Adrenal gland (tissue), 12 donors: Measurements from ENCODE around the gene FAM170B. TPM values are rescaled to one million over a fixed set of nuclear protein-coding genes. Genes with fewer than 3 reads are reported as not detected.

Experiments used
- DNase-seq, 7 donors: peaks; one replicate each; pipeline ENCODE4 v3.0.0-alpha.2; 2019 to 2020
- H3K27ac ChIP-seq, 5 donors: fragments of 200-600 bp; sonication (generic) in 4 of 5; 1 replicate in 3 of 5; 2 replicates in 2 of 5; pipeline versions ENCODE4 v1.5.1 to v1.8.0; 2016 to 2020; ENCODE audit warnings: mild to moderate bottlenecking in 1 of 5
- H3K27me3 ChIP-seq: fragments of 200-600 bp; 2 replicates; pipeline ENCODE4 v1.8.0; 2021
- H3K36me3 ChIP-seq, 2 donors: fragments of 200-600 bp; replicated peaks in 1 of 2; 1 replicate in 1 of 2; 2 replicates in 1 of 2; pipeline versions ENCODE4 v1.5.1 to v1.8.0; 2018 to 2022
- H3K4me1 ChIP-seq, 2 donors: fragments of 200-600 bp; replicated peaks in 1 of 2; 1 replicate in 1 of 2; 2 replicates in 1 of 2; pipeline versions ENCODE4 v1.5.1 to v1.8.0; 2018 to 2021
- H3K4me3 ChIP-seq, 4 donors: fragments of 200-600 bp; sonication (generic) in 3 of 4; one replicate each; pipeline ENCODE4 v1.5.1; 2016 to 2018
- H3K9me3 ChIP-seq, 3 donors: fragments of 200-600 bp; sonication (generic) in 1 of 3; replicated peaks in 1 of 3; 1 replicate in 2 of 3; 2 replicates in 1 of 3; pipeline versions ENCODE4 v1.5.1 to v1.8.0; 2016 to 2021
- POLR2A ChIP-seq, 2 donors: fragments of 450-650 bp; IDR thresholded peaks; one replicate each; pipeline ENCODE4 v1.6.1; 2017; ENCODE audit warnings: antibody characterized with exemption in 2 of 2, mild to moderate bottlenecking in 2 of 2, moderate library complexity in 1 of 2
- WGBS, 4 donors: extraction: QIAGEN DNeasy Blood & Tissue Kit in 2 of 4; methylation state at CpG; one replicate each; pipeline versions ENCODE4 v1.1.5 to v1.1.7; 2013 to 2017; 5-methylcytosine and 5-hydroxymethylcytosine counted together
- intact Hi-C, 2 donors: fragments of 100-400 bp; cut with DNase I; formaldehyde crosslinking; loops; one replicate each; pipeline versions ENCODE4 v1.14.1 to v1.15.0; 2022 to 2023
- polyA plus RNA-seq, 3 donors: library from polyadenylated mRNA; stranded (reverse); fragments of 200-250 nt in 2 of 3; fragments of 350-450 nt in 1 of 3; fragmentation: Illumina TruSeq in 1 of 3; extraction: RNeasy Lipid Tissue Mini Kit (QIAGEN cat#74804) in 1 of 3; gene quantifications; one replicate each; pipeline ENCODE4 v1.2.3, GENCODE V29; 2013 to 2014
- total RNA-seq, 9 donors: library from RNA; depleted of rRNA in 4 of 9; stranded (reverse); fragments of >200 nt in 4 of 9; fragments of 120-200 nt in 1 of 9; fragmentation: NEBNext Ultra II Directional in 1 of 9; extraction: Animal tissue kit (Norgen Biotek cat#: 25700) in 1 of 9; gene quantifications; one replicate each; pipeline versions ENCODE4 v1.1.0 to v1.2.4, GENCODE V29; 2013 to 2023
- TF ChIP-seq, protein P1 (sequence below), 6 experiments: fragments of 450-650 bp in 4 of 6; fragments of 200-600 bp in 2 of 6; sonication (generic) in 1 of 6; IDR thresholded peaks; 1 replicate in 5 of 6; 2 replicates in 1 of 6; pipeline versions ENCODE4 v1.5.1 to v1.8.0; 2016 to 2021; ENCODE audit warnings: antibody characterized with exemption in 6 of 6, mild to moderate bottlenecking in 2 of 6, moderate library complexity in 1 of 6
- donor health status: healthy with polysubstance abuse.
- donor health status: Bipolar disorder and iron deficiency.
- donor health status: DM: yes; HTN: yes; CAD: no.
- donor health status: DM: no; HTN: no; CAD: no.
- donor health status: DM: no; HTN: no; CAD: no.
- donor health status: DM: yes; HTN: yes; CAD: no.

FAM170B gene
- total and polyA plus RNA-seq, 12 donors = not detected

DNA sequence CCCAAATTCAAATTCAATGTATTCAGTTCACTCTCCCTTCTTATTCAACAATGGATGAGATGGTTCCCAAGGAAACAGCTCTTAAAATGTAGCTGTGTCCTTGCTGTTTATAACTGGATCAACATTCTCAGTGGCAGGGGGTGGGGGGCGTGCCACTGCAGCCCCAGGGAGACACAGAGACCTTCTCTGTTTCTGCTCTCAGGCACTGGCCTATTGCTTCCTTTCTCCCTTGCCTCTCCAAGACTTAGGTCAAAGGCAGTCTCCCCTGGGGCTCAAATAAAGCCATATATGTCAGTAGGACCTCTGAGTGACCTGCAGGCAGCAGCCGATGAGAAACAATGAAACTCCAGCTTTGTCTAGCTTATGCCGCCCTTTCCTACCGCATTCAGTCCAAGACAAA is 39.2 kb downstream of the FAM170B start:
- no peaks in the 10 kb centered on the region for H3K9me3 ChIP-seq
- peak in 1 of 7 donors; percentile 54 for DNase-seq
- TF ChIP-seq, protein P1, sequence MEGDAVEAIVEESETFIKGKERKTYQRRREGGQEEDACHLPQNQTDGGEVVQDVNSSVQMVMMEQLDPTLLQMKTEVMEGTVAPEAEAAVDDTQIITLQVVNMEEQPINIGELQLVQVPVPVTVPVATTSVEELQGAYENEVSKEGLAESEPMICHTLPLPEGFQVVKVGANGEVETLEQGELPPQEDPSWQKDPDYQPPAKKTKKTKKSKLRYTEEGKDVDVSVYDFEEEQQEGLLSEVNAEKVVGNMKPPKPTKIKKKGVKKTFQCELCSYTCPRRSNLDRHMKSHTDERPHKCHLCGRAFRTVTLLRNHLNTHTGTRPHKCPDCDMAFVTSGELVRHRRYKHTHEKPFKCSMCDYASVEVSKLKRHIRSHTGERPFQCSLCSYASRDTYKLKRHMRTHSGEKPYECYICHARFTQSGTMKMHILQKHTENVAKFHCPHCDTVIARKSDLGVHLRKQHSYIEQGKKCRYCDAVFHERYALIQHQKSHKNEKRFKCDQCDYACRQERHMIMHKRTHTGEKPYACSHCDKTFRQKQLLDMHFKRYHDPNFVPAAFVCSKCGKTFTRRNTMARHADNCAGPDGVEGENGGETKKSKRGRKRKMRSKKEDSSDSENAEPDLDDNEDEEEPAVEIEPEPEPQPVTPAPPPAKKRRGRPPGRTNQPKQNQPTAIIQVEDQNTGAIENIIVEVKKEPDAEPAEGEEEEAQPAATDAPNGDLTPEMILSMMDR (IDR thresholded peaks at IDR 0.05) = no peak
- no peak for TF ChIP-seq POLR2A (IDR thresholded peaks at IDR 0.05)
- intact Hi-C loops = no loop called here
- H3K27ac ChIP-seq = peak overlapping the region in 2 of 5 donors; percentile 23 to 61
- no peaks in the 10 kb centered on the region for H3K36me3 ChIP-seq
- no peak overlapping the region for H3K4me3 ChIP-seq
- no peaks in the 10 kb centered on the region for H3K27me3 ChIP-seq
- peaks cover 11 to 47% of the 10 kb centered on the region in 2 donors for H3K4me1 ChIP-seq
- WGBS, 4 donors = 54 to 73% (median 59%) methylated on average over 4 of the region's 4 CpGs

DNA sequence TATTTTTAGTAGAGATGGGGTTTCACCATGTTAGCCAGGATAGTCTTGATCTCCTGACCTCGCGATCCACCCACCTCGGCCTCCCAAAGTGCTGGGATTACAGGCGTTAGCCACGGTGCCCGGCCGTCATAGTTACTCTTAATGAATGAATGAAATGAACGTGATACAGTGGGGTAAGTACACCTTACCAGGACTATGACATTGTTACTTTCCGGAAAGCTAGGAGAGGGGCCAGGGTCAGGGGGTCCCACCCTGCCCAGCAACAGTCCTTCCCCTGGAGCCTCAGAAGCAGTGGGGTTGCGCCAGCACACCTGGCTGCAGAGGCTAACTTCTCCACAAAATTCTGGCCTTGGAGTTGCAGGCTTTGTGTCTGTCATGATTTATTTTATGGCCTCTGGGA is 39.9 kb downstream of the FAM170B start:
- no peak for DNase-seq
- Histone ChIP-seq H3K27me3 (no peaks in the 10 kb centered on the region), H3K36me3 (no peaks in the 10 kb centered on the region), H3K4me3 (no peak overlapping the region), H3K9me3 (no peaks in the 10 kb centered on the region), H3K27ac (peak overlapping the region in 1 of 5 donors; percentile 61), H3K4me1 (peaks cover 14 to 45% of the 10 kb centered on the region in 2 donors)
- TF ChIP-seq POLR2A (IDR thresholded peaks at IDR 0.05) = no peak
- TF ChIP-seq, protein P1 (IDR thresholded peaks at IDR 0.05) = no peak
- WGBS, 4 donors = 88 to 97% (median 95%) methylated on average over 10 of the region's 10 CpGs
- intact Hi-C loops = no loop called here

DNA sequence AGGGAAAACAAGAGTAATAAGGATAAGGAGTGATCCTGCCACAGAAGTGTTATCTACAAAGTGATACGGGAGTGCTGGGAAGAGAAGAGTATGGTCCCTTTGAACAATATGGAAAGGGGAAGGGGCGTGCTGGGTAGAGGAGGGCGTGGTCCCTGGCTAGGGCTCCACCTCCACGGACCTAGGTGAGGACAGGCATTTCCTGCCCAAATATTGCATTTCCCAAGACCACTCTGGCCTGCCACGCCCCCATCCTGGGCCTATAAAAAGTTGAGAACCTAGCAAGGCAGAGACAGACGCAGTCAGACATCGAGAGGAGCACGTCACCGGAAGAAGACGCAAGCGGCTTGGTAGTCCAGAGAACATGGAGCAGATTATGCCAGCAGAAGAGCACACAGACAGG is 41.3 kb downstream of the FAM170B start:
- no peak for DNase-seq
- no peaks in the 10 kb centered on the region for H3K9me3 ChIP-seq
- WGBS, 4 donors = 89 to 94% (median 92%) methylated on average over 11 of the region's 11 CpGs
- peak overlapping the region in 1 of 5 donors; percentile 0 for H3K27ac ChIP-seq
- intact Hi-C loops = no loop called here
- H3K27me3 ChIP-seq = no peaks in the 10 kb centered on the region
- H3K4me1 ChIP-seq = peaks cover 14 to 44% of the 10 kb centered on the region in 2 donors
- peaks cover 0 to 2% of the 10 kb centered on the region in 2 donors for H3K36me3 ChIP-seq
- no peak overlapping the region for H3K4me3 ChIP-seq
- no peak for TF ChIP-seq POLR2A (IDR thresholded peaks at IDR 0.05)
- TF ChIP-seq, protein P1 (IDR thresholded peaks at IDR 0.05) = no peak

DNA sequence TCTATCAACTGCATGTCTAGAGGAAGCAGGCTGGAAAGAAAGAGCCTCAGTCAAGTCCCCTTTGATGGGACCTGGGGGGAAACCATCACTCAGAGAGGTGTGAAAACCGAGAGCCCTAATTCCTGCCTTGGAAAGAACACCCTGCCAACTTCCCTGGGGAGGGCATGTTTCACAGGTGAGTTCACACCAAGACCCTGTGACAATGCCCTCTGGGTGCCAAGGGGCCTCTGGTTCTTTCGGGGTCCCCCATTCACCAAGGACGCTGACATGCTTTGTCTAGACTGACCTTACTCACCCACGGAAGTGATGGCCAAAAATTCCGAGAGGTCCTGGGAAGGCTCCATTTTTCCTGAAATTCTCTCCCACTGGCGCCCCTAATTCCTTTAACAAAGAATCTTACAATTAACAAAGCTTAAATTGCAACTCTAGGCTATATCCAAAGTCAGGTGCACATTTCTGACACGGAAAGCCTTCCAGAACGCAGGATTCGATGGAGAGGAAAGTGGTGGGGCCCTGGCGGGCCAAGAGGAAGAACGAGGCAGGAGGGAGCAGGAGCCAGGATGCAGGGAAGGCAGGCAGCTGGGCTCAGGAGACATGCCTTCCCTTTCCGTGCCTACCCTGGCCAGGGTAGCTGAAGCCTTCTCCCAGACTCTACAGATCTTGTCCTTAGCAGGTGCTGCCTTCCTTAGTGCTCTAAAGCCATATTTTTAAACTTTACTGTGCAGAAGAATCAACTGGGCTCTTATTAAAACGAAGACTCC is 42.2 kb downstream of the FAM170B start:
- DNase-seq = no peak
- no peaks in the 10 kb centered on the region for H3K9me3 ChIP-seq
- peaks cover 0 to 2% of the 10 kb centered on the region in 2 donors for H3K36me3 ChIP-seq
- 83 to 94% (median 92%) methylated on average over 13 of the region's 13 CpGs for WGBS, 4 donors
- H3K27me3 ChIP-seq = no peaks in the 10 kb centered on the region
- peaks cover 14 to 36% of the 10 kb centered on the region in 2 donors for H3K4me1 ChIP-seq
- no peak overlapping the region for H3K4me3 ChIP-seq
- TF ChIP-seq POLR2A (IDR thresholded peaks at IDR 0.05) = no peak
- TF ChIP-seq, protein P1 (IDR thresholded peaks at IDR 0.05) = no peak
- peak overlapping the region in 1 of 5 donors; percentile 67 for H3K27ac ChIP-seq
- intact Hi-C loops = no loop called here
